NCI-H2081 treated with DMSO at 0.1 percent for 48 hours (cell line): ENCODE measurements around the gene CAB39.

Source experiments
- DNase-seq: peaks from one replicate; lab custom pipeline; 2025; lab: John Stamatoyannopoulos, UW

Gene CAB39

GRCh38 chr2:230821261-230821990 is 108.8 kb downstream of the CAB39 start:
- DNase-seq, result no peak

- no peak for DNase-seq
These were observed 109.4 kb downstream of the CAB39 start for GRCh38 chr2:230821991-230822520.

GRCh38 chr2:230823264-230823964 is 110.8 kb downstream of the CAB39 start:
- DNase-seq, result no peak

GRCh38 chr2:230824406-230824978 is 111.8 kb downstream of the CAB39 start:
- no peak for DNase-seq

GRCh38 chr2:230825354-230825753 is 112.7 kb downstream of the CAB39 start:
- DNase-seq, result no peak

- no peak for DNase-seq
These were observed 115.2 kb downstream of the CAB39 start for GRCh38 chr2:230827774-230828271.

GRCh38 chr2:230828272-230828961 is 115.8 kb downstream of the CAB39 start:
- no peak for DNase-seq

- DNase-seq, result no peak
These were observed 116.7 kb downstream of the CAB39 start for GRCh38 chr2:230829293-230829692.

- no peak for DNase-seq
These were observed 117.3 kb downstream of the CAB39 start for GRCh38 chr2:230829959-230830358.

- no peak for DNase-seq
These were observed 117.8 kb downstream of the CAB39 start for GRCh38 chr2:230830428-230830827.

- DNase-seq, result no peak
These were observed 127.7 kb downstream of the CAB39 start for GRCh38 chr2:230840301-230840700.

GRCh38 chr2:230842473-230842872 is 129.8 kb downstream of the CAB39 start:
- DNase-seq, result no peak

- DNase-seq, result no peak
These were observed 130.5 kb downstream of the CAB39 start for GRCh38 chr2:230843132-230843531.

GRCh38 chr2:230846360-230846759 is 133.7 kb downstream of the CAB39 start:
- no peak for DNase-seq

- no peak for DNase-seq
These were observed 135.3 kb downstream of the CAB39 start for GRCh38 chr2:230847883-230848388.

GRCh38 chr2:230849633-230850357 is 137.2 kb downstream of the CAB39 start:
- DNase-seq, result no peak

- no peak for DNase-seq
These were observed 137.7 kb downstream of the CAB39 start for GRCh38 chr2:230850358-230850658.

- no peak for DNase-seq
These were observed 139.5 kb downstream of the CAB39 start for GRCh38 chr2:230852113-230852512.

GRCh38 chr2:230861552-230862255 is 149.1 kb downstream of the CAB39 start:
- no peak for DNase-seq

- no peak for DNase-seq
These were observed 149.7 kb downstream of the CAB39 start for GRCh38 chr2:230862292-230862691.

- DNase-seq, result no peak
These were observed 150.4 kb downstream of the CAB39 start for GRCh38 chr2:230863031-230863430.
